OCI-LY7 (cell line): Measurements from ENCODE around the gene GPD2.

Experiments used
- CTCF ChIP-seq: fragments of 200-600 bp; sonication (generic); conservative IDR thresholded peaks from 2 replicates; pipeline ENCODE4 v1.5.1; 2014; ENCODE audit warnings: mild to moderate bottlenecking, antibody characterized with exemption, low read length, moderate library complexity, mixed read lengths
- EZH2phosphoT487 ChIP-seq: fragments of 200-600 bp; sonication (generic); IDR thresholded peaks from 2 replicates; pipeline ENCODE4 v1.6.1; 2018; ENCODE audit warnings: low read depth, borderline replicate concordance, mild to moderate bottlenecking, mixed run types, antibody characterized with exemption, low read length, moderate library complexity, mixed read lengths

DNA sequence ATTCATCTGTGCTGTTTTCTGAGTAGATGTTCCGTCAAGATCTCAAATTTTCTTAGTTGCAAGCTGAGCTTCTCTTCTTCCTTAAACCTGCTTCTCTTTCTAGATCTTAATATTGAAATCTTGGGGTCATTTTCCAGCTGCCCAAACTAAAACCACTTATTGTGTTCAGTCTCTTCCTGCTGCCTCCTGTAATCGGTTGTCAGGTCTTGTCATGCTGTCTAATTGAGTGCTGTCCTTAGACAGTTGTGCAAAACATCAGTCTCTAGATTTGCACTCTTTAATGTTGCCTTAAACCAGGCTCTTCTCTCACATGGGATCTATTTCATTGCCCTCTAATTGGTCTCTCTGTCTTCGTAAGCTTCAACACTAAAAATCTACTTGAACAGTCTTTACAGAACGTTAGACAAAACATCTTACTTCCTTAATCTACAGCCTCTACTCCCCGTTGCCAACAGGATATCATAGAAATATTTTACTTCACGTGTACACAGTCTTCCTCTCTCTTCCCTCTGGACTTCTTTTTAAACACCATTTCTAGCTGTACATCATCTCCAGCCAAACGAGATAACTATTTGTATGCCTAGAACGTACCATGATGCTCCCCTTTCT is 34.9 kb downstream of the GPD2 start:
- no peak for TF ChIP-seq EZH2phosphoT487
- no peak for TF ChIP-seq CTCF
